GM12892 (cell line): ENCODE results near the gene OR52J3.
"Not testable (repeated sequence)": the region's sequence is repeated elsewhere in the genome, so short reads cannot be mapped to it uniquely, and the experiment has no call there.

ENCODE experiments used
- DNase-seq: peaks from one replicate; pipeline ENCODE4 v3.0.0; 2011; ENCODE audit not compliant: insufficient read length
- FAIRE-seq: peaks from 2 replicates; lab custom pipeline; 2011; peaks lifted over from hg19 to GRCh38; lab: Jason Lieb, UNC
- POLR2A ChIP-seq: IDR thresholded peaks from 2 replicates; pipeline ENCODE4 v1.6.1; 2011; ENCODE audit warnings: low read depth, low read length, control low read depth
- POLR2AphosphoS5 ChIP-seq: IDR thresholded peaks from 2 replicates; pipeline ENCODE4 v1.6.1; 2011; ENCODE audit warnings: low read depth, low read length, control low read depth
- TAF1 ChIP-seq: IDR thresholded peaks from 2 replicates; pipeline ENCODE4 v1.6.1; 2011; ENCODE audit warnings: low read depth, mild to moderate bottlenecking, control low read depth, low read length, borderline replicate concordance

OR52J3 gene

DNA sequence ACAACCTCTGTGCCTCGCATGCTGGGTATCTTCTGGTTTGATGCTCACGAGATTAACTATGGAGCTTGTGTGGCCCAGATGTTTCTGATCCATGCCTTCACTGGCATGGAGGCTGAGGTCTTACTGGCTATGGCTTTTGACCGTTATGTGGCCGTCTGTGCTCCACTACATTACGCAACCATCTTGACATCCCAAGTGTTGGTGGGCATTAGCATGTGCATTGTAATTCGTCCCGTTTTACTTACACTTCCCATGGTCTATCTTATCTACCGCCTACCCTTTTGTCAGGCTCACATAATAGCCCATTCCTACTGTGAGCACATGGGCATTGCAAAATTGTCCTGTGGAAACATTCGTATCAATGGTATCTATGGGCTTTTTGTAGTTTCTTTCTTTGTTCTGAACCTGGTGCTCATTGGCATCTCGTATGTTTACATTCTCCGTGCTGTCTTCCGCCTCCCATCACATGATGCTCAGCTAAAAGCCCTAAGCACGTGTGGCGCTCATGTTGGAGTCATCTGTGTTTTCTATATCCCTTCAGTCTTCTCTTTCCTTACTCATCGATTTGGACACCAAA lies 516 bp downstream of the OR52J3 start:
- TF ChIP-seq TAF1 (no peak), POLR2A (no peak), POLR2AphosphoS5 (no peak)
- DNase-seq (no peak), FAIRE-seq (no peak)

DNA sequence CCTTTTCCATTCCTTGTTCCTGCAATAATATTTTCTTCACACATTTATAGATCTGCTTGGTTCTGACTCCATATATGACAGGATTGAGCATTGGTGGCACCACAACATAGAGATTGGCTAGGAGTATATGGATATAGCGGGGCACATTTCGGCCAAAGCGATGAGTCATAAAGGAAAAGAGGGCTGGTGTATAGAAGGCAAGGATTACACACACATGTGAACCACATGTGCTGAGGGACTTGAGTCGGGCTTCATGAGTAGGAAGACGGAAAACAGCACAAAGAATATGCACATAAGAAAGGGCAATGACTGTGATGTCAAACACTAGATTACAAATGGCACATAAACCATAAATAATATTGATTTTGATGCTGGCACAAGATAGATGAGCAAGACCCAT lies 12.4 kb downstream of the OR52J3 start:
- not testable (repeated sequence) for DNase-seq, FAIRE-seq

DNA sequence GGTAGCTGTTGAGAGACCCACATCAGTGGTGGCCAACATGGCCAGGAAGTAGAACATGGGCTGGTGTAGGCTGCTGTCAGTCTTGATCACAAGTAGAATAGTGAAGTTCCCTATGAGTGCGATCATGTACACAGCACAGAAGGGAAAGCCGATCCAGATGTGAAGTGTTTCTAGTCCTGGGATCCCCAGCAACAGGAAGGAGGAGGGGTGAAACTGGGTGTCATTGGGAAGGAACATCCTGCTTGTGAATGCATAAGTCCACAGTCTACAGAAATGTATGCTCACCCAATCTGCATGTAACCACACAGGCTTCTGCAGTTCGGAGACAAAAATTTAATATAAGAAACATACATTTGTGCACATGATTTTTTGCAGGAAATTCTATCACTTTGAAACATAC lies 13.1 kb downstream of the OR52J3 start, which contains the start of gene OR52E2:
TSS of gene OR52E2 (minus strand) at position 237 of the 400 bp plus-strand sequence. CDS start at position 237, 0 bp downstream.
- DNase-seq (no peak), FAIRE-seq (no peak)
- TF ChIP-seq TAF1 = no peak
- TF ChIP-seq POLR2A = no peak
- no peak for TF ChIP-seq POLR2AphosphoS5

DNA sequence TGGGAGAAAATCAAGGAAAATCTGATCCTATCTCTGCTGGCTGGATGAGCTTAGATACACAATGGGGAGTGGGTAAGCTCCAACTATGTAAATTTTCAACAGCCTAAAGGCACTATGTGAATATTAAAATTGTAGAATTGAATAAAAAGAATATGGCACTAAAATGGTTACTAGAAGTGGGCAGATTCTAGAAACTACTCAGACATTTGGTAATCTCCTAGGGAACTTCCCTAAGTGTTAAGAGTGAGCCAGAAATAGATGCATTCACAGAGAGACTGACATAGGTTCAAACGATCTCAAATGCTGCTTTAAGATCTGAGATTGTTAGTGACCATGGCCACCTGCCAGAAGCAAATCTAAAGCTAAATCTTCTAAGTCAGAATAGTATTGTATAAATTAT lies 18.7 kb downstream of the OR52J3 start:
- DNase-seq (no peak), FAIRE-seq (no peak)
- no peak for TF ChIP-seq TAF1
- TF ChIP-seq POLR2A = no peak
- TF ChIP-seq POLR2AphosphoS5 = no peak

DNA sequence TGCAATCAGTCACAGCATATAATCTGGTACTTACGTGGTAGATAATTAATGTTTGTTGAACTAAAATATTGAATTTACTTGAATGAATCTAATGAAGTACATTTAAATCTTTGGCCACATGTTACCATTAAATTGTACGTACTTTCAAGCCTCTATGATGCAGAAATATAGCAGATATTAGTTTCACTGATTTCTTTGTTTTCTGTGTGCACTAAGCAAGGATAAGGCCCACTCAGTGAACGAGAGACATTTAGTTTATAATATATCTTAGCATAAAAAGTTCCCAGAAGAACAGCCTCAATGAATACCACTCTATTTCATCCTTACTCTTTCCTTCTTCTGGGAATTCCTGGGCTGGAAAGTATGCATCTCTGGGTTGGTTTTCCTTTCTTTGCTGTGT lies 22.9 kb downstream of the OR52J3 start, which contains the start of gene OR52E1:
TSS of gene OR52E1 (plus strand) at position 301 of the 400 bp plus-strand sequence.
- FAIRE-seq (no peak), DNase-seq (no peak)
- TF ChIP-seq TAF1 = no peak
- TF ChIP-seq POLR2A = no peak
- no peak for TF ChIP-seq POLR2AphosphoS5

DNA sequence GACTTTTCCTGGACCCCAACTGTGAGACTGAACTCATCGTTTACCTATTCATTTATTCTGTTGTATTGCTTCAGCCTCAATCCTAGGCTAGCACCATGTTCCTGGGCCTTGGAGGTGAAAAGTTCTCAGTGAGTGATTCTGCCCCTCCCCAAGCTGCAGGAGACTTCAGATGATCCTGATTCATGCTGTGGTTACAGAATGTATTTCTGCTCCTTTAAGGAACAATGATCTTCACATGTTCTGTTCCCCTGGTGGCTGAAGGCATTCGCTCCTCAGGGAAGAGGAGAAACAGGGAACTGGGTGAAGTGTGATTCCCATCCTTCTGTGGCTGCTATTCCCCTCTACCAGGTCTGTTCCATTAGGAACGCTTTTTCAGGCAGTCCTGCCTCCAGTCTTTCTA lies 25.5 kb downstream of the OR52J3 start:
- no peak for TF ChIP-seq POLR2AphosphoS5
- TF ChIP-seq TAF1 = no peak
- no peak for TF ChIP-seq POLR2A
- DNase-seq = no peak
- FAIRE-seq = no peak

DNA sequence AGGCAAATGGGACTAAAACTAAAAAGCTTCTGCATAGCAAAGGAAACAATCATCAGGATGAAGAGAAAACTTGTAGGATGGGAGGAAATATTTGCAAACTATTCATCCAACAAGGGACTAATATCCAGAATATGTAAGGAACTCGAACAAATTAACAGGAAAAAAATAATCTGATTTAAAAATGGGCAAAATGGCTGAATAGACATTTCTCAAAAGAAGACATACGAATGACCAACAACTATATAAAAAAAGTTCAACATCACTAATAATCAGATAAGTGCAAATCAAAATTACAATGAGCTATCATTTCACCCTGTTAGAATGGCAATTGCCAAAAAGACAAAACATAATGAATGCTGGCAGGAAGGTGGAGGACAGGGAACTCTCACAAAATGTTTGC lies 35.1 kb downstream of the OR52J3 start:
- DNase-seq = no peak
- TF ChIP-seq POLR2A (no peak), TAF1 (no peak), POLR2AphosphoS5 (no peak)
- FAIRE-seq = no peak

DNA sequence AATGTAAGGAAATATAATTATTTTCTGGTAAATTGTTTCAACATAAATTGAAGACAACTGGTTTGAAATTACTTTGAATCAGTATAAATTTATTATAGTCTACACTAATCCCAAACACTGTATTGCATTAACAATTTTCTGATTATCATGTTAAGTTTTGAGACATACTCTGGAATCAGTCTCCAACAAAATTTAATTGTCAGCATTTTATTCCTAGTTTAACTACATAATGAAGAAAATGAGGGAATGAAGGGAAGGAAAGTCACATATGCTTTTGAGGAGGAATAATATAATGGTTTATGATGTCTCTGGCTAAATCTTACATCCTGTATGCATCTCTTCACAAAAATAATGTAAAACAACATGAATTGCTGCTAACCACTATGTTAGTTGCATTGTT lies 37.3 kb downstream of the OR52J3 start:
- no peak for TF ChIP-seq POLR2A
- no peak for TF ChIP-seq TAF1
- no peak for TF ChIP-seq POLR2AphosphoS5
- DNase-seq (no peak), FAIRE-seq (no peak)

DNA sequence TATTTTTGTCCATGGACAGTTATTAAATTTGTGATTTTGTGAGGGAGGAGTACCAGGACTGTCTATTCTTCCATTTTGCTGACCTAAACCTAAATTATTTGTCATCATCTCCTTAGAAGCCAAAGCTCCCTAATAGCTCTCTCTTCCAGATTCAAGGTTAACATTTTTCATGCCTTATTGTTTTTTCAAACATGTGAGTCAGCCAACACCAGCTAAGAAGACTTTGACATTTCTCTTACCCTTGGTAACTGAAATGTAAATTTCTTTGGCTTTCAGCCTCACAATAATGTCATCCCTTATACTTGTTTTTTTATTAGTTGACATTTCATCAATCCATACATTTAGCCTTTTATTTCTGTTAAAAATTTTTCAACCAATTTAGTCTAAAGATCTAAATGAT lies 42.2 kb downstream of the OR52J3 start:
- TF ChIP-seq POLR2AphosphoS5 (no peak), POLR2A (no peak), TAF1 (no peak)
- FAIRE-seq (no peak), DNase-seq (no peak)

DNA sequence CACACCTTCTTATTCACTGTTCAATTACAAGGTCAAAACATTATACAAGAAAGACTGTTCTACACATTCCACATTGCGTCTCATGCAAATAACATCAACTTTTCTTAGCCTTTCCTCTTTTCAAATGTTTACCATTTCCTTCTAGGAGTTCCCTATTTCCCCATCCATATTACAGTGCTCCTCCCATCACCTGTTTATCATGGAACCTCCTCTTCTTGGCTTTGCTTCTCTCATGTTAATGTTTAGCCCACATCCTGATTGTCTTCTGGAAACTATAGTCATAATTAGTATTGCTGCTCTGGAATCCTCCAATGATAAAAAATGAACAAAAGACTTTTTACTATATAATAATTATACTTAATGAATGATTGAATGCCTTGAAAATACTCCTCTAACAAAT lies 44.3 kb downstream of the OR52J3 start:
- TF ChIP-seq POLR2AphosphoS5 (no peak), POLR2A (no peak), TAF1 (no peak)
- FAIRE-seq (no peak), DNase-seq (no peak)

DNA sequence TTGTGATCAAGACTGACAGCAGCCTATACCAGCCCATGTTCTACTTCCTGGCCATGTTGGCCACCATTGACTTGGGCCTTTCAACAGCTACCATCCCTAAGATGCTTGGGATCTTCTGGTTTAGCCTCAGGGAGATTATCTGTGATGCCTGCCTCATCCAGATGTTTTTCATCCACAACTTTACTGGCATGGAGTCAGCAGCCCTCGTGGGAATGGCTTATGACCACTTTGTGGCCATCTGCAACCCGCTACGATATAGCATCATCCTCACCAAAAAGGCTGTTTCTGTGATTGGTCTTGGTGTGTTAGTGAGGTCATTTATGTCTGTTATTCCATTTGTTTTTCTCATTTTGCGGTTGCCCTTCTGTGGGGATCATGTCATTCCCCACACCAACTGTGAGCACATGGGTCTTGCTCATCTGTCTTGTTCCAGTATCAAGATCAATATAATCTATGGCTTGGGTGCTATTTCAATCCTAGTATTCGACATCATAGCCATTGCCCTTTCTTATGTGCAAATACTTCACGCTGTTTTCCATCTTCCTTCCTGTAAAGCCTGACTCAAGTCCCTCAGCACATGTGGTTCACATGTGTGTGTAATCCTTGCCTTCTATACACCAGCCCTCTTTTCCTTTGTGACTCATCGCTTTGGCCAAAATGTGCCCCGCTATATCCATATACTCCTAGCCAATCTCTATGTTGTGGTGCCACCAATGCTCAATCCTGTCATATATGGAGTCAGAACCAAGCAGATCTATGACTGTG lies 46.7 kb downstream of the OR52J3 start:
- DNase-seq (no peak), FAIRE-seq (no peak)
- no peak for TF ChIP-seq POLR2AphosphoS5
- no peak for TF ChIP-seq TAF1
- TF ChIP-seq POLR2A = no peak

DNA sequence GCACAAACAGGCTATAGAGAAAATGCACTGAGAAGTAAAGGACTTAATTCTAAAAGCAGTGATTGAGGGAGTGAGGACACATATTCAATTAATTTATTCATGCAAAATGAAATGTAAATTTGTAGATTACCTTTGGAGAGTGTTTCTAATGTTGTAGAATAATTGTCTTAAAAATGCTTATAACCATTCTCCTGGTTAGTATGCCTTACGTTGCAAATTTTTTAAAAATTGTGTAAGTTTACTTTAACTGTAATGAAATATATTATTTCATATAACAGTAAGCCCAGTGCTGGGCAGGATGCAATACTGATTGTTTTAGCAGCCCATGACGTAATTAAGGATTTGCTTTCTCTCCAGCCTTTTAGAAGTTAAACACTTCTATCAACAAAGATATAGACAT lies 49.7 kb downstream of the OR52J3 start:
- no peak for TF ChIP-seq TAF1
- TF ChIP-seq POLR2AphosphoS5 = no peak
- TF ChIP-seq POLR2A = no peak
- DNase-seq (no peak), FAIRE-seq (peak; percentile 21)
